Measurements from ENCODE around the gene RNASE12. TPM values are rescaled to one million over a fixed set of nuclear protein-coding genes. Genes with fewer than 3 reads are reported as not detected.

Gene RNASE12
- total and polyA plus RNA-seq, 8 donors = not detected

- peak in 1 of 2 donors; percentile 43 for DNase-seq
- intact Hi-C loops (cut with DNase I; ENCODE audit: low total_unique reads) = no loop called here
- Histone ChIP-seq H3K27ac (no peak overlapping the region), H3K4me1 (no peaks in the 10 kb centered on the region), H3K9me3 (no peaks in the 10 kb centered on the region), H3K4me3 (no peak overlapping the region), H3K36me3 (no peaks in the 10 kb centered on the region), H3K27me3 (no peaks in the 10 kb centered on the region)
- TF ChIP-seq POLR2AphosphoS5 (IDR thresholded peaks at IDR 0.05) (no peak), EP300 (IDR thresholded peaks at IDR 0.05) (no peak), CTCF (IDR thresholded peaks at IDR 0.05) (no peak), POLR2A (IDR thresholded peaks at IDR 0.05) (no peak)
- WGBS, 5 donors = 33 to 43% (median 40%) methylated on average over 3 of the region's 3 CpGs
These were observed 44.3 kb downstream of the RNASE12 start for GRCh38 chr14:20546877-20547276.

Other genes starting within 250 kb of the RNASE12 start
- 10 to 100 TPM in 3 of 5 donors, 1 to 10 TPM in 2; 4.1 to 30.4 (median 17.7) TPM for gene PARP2, start 247.7 kb downstream of the RNASE12 start, total RNA-seq
- 10 to 100 TPM in 2 of 3 donors, 1 to 10 TPM in 1; 7.5 to 16.0 (median 11.2) TPM for gene PARP2, start 247.7 kb downstream of the RNASE12 start, polyA plus RNA-seq
- gene TEP1, start 177.9 kb downstream of the RNASE12 start, total RNA-seq = 100 to 1,000 TPM in 1 of 5 donors, 10 to 100 TPM in 4; 16.9 to 190 (median 34.1) TPM
- 10 to 100 TPM in 1 of 3 donors, 1 to 10 TPM in 2; 9.3 to 11.6 (median 9.8) TPM for gene TEP1, start 177.9 kb downstream of the RNASE12 start, polyA plus RNA-seq
- gene KLHL33, start 155.2 kb downstream of the RNASE12 start, total RNA-seq = 1 to 10 TPM in 1 of 5 donors, under 1 TPM in 2, not detected in 2; under 0.01 to 4.3 (median 0.37) TPM
- under 1 TPM in 2 of 3 donors, not detected in 1; 0.05 to 0.06 TPM for gene KLHL33, start 155.2 kb downstream of the RNASE12 start, polyA plus RNA-seq
- gene OSGEP, start 136.6 kb downstream of the RNASE12 start, total RNA-seq = 10 to 100 TPM; 29.9 to 71.8 (median 59.7) TPM
- gene OSGEP, start 136.6 kb downstream of the RNASE12 start, polyA plus RNA-seq = 10 to 100 TPM; 24.7 to 58.5 (median 43.4) TPM
- gene APEX1, start 136.2 kb downstream of the RNASE12 start, total RNA-seq = 100 to 1,000 TPM in 4 of 5 donors, 10 to 100 TPM in 1; 70.1 to 219 (median 149) TPM
- gene APEX1, start 136.2 kb downstream of the RNASE12 start, polyA plus RNA-seq = 100 to 1,000 TPM; 104 to 148 (median 118) TPM
- 10 to 100 TPM in 3 of 5 donors, 1 to 10 TPM in 2; 2.0 to 25.6 (median 20.4) TPM for gene PIP4P1, start 129.9 kb downstream of the RNASE12 start, total RNA-seq
- gene PIP4P1, start 129.9 kb downstream of the RNASE12 start, polyA plus RNA-seq = 10 to 100 TPM; 22.6 to 30.5 (median 28.4) TPM
- 10 to 100 TPM; 11.3 to 47.7 (median 46.0) TPM for gene PNP, start 122.0 kb downstream of the RNASE12 start, total RNA-seq
- gene PNP, start 122.0 kb downstream of the RNASE12 start, polyA plus RNA-seq = 100 to 1,000 TPM in 1 of 3 donors, 10 to 100 TPM in 2; 36.5 to 125 (median 72.1) TPM
- not detected for gene RNASE10, start 85.8 kb downstream of the RNASE12 start, total RNA-seq
- not detected for gene RNASE10, start 85.8 kb downstream of the RNASE12 start, polyA plus RNA-seq
- gene RNASE9, start 30.3 kb downstream of the RNASE12 start, total RNA-seq = not detected
- gene RNASE9, start 30.3 kb downstream of the RNASE12 start, polyA plus RNA-seq = not detected
- gene RNASE11, start 3.4 kb downstream of the RNASE12 start, total RNA-seq = not detected
- gene RNASE11, start 3.4 kb downstream of the RNASE12 start, polyA plus RNA-seq = not detected
- gene OR6S1, start 50.3 kb upstream of the RNASE12 start, total RNA-seq = not detected
- gene OR6S1, start 50.3 kb upstream of the RNASE12 start, polyA plus RNA-seq = not detected
- gene RNASE4, start 93.2 kb upstream of the RNASE12 start, total RNA-seq = 100 to 1,000 TPM in 3 of 5 donors, 10 to 100 TPM in 1, not detected in 1; 13.4 to 158 (median 117) TPM
- gene RNASE4, start 93.2 kb upstream of the RNASE12 start, polyA plus RNA-seq = 10 to 100 TPM; 27.6 to 58.0 (median 35.4) TPM
- 10 to 100 TPM in 3 of 5 donors, 1 to 10 TPM in 1, under 1 TPM in 1; 0.58 to 46.1 (median 37.4) TPM for gene ANG, start 97.4 kb upstream of the RNASE12 start, total RNA-seq
- 10 to 100 TPM; 15.9 to 34.7 (median 28.0) TPM for gene ANG, start 97.4 kb upstream of the RNASE12 start, polyA plus RNA-seq
- gene EDDM3A, start 154.5 kb upstream of the RNASE12 start, total RNA-seq = not detected
- gene EDDM3A, start 154.5 kb upstream of the RNASE12 start, polyA plus RNA-seq = under 1 TPM in 1 of 3 donors, not detected in 2; 0.38 TPM
- gene EDDM3B, start 177.0 kb upstream of the RNASE12 start, total RNA-seq = not detected
- not detected for gene EDDM3B, start 177.0 kb upstream of the RNASE12 start, polyA plus RNA-seq
- 10 to 100 TPM in 1 of 5 donors, 1 to 10 TPM in 2, not detected in 2; 2.9 to 13.3 (median 8.4) TPM for gene RNASE6, start 189.9 kb upstream of the RNASE12 start, total RNA-seq
- 1 to 10 TPM; 4.7 to 8.2 (median 5.0) TPM for gene RNASE6, start 189.9 kb upstream of the RNASE12 start, polyA plus RNA-seq
- gene RNASE1, start 211.5 kb upstream of the RNASE12 start, total RNA-seq = 100 to 1,000 TPM in 4 of 5 donors, 10 to 100 TPM in 1; 51.6 to 604 (median 237) TPM
- gene RNASE1, start 211.5 kb upstream of the RNASE12 start, polyA plus RNA-seq = 100 to 1,000 TPM; 129 to 404 (median 237) TPM

Measured in stomach (tissue), 9 donors.